NAMALWA (cell line): ENCODE measurements around the gene RUBCN.
"Not testable (repeated sequence)": the region's sequence is repeated elsewhere in the genome, so short reads cannot be mapped to it uniquely, and the experiment has no call there.

ENCODE experiments used
- DNase-seq: peaks from one replicate; pipeline ENCODE4 v3.0.0-alpha.2; 2015; ENCODE audit warnings: low spot score

RUBCN gene

GRCh38 chr3:197685546-197685945, 51.2 kb downstream of the RUBCN start:
- DNase-seq, result no peak

- no peak for DNase-seq
These were observed 53.5 kb downstream of the RUBCN start for GRCh38 chr3:197683191-197683590.

DNA sequence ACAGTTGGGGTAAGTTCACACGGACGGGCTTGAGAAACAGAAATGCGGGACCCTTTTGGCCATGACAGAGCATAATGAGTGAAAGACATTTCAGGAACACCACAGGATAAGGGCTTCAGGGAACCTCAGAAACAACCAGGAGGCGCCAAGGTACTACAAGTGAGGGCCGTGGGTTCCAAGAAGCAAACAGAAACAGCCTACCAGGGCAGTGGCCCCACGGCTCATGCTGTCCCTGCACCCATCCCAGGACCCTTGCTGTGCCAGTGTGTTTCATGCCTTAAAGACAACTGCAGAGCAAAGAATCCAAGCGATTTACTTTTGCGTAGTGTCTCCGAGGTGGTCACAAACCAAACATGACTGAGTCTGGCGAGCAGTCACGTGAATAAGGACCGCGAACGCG, 54.0 kb downstream of the RUBCN start:
- DNase-seq, result no peak

- no peak for DNase-seq
These were observed 55.7 kb downstream of the RUBCN start for GRCh38 chr3:197680955-197681521.

- DNase-seq, result no peak
These were observed 60.8 kb downstream of the RUBCN start for GRCh38 chr3:197675951-197676350.

GRCh38 chr3:197675563-197675860, 61.2 kb downstream of the RUBCN start:
- DNase-seq, result no peak

DNA sequence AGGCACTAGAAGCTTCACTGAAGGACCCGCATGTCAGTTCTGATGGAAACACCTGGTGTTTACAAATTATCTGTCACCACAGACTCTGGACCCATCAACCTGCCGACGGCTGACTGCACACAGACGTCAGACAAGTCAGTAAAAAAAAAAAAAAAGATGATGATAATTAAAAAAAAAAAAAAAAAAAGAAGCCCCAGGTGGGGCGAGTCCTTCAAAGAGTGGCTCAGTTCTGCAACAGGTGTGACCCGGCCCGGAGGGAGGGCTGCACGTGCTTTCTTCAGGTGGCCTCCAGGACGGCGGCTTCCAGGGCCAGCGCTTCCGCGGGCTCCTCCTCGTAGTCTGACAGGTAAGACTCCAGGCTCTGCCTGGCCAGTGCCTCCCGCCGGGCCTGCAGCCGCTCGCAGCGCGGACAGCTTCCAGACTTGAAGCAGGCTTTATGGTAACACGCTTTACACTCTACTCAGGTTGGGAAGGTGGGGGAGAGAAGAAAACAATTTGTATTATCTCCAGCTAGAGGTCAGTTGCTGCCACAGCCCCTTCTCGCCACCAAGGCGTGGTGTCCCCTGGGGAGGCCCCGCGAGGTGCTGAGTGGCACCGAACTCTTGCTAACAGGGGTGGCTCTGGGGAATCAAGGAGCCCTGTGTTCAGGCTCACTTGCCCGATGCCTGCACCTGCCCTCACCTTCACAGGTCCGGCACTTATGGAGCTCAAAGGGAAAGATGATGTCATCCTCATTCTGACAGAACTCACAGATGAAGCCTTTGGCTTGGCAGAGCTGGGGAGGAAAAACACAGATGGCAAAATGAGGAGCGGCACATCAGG, 61.8 kb downstream of the RUBCN start:
- DNase-seq, result peak; percentile 89

GRCh38 chr3:197673170-197673569, 63.5 kb downstream of the RUBCN start:
- DNase-seq, result no peak

GRCh38 chr3:197670361-197670760, 66.3 kb downstream of the RUBCN start:
- no peak for DNase-seq

- no peak for DNase-seq
These were observed 68.7 kb downstream of the RUBCN start for GRCh38 chr3:197667968-197668367.

DNA sequence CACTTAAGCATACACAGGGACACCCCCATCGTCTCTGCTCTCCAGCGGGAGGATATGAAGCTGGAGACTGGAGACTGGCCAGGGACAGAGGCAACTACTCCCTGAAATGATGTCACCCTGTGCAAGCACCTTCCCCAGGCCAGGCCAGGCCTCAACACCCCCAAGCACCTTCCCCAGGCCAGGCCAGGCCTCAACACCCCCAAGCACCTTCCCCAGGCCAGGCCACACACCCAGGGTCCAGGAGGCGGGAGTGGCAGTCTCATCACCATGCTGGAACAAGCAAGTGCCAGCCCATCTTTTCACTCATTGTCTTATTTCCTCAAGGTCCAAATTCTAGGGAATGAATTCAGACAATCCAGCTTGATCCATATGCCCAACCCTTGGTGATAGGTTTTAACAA, 69.4 kb downstream of the RUBCN start:
- DNase-seq, result not testable (repeated sequence)

GRCh38 chr3:197666221-197666842, 70.4 kb downstream of the RUBCN start:
- not testable (repeated sequence) for DNase-seq

GRCh38 chr3:197665549-197665948, 71.2 kb downstream of the RUBCN start:
- not testable (repeated sequence) for DNase-seq

DNA sequence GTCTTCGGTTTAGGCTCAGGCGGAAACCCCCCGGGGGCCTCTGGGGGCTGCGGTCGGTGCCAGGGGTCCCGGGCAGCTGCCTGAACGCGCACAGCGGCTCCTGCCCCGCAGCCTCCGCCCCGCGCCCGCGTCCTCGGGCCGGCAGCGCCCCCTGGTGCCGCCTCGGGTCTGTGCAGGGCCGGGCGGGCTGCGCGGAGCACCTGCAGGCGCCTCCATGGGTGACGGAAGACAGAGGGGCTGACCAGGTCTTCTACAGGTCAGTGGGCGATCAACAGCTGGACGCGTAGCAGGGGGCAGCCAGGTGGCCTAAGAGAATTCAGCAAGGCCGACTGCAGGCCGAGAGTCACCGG, 71.6 kb downstream of the RUBCN start:
- not testable (repeated sequence) for DNase-seq

GRCh38 chr3:197664414-197665141, 72.1 kb downstream of the RUBCN start:
- peak; percentile 67 for DNase-seq

GRCh38 chr3:197663367-197664140, 73.2 kb downstream of the RUBCN start:
- not testable (repeated sequence) for DNase-seq

DNA sequence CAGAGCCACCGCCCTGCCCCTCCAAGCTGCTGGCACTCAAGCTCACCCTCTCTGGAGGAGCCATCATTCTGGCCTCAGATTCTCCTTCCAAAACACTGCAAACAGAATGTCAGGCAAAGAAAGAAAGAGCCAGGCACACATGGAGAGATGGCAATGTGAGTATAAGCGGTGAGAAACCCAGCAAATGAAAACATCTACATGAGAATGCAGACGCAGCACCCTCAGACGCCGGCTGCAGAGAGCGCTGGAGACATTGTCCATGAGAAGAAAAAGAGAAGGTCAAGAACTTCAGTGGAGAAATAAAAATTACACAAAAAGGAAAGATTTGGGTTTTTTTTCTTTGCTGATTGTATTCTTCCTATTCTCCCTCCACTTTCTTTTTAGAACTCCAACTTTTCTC, 74.4 kb downstream of the RUBCN start:
- not testable (repeated sequence) for DNase-seq

DNA sequence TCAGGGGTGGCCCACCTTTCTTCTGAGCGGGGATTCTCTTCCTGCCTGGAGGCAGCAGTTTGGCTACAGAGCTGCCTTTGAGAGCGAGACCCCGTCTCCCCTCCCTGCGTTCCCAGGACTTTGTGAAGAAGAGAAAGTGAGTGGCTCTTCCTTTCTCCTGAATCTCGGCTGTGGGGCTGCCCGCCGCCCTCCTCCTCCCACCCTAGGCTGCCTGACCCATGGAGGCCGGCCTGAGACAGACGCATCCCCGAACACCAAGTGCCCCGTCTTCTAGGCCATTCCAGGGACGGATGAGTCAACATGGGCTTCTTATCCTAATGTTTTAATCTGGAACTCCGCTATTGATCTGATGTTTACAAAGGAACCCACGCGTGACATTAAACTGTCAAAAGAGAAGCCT, 74.8 kb downstream of the RUBCN start:
- not testable (repeated sequence) for DNase-seq

DNA sequence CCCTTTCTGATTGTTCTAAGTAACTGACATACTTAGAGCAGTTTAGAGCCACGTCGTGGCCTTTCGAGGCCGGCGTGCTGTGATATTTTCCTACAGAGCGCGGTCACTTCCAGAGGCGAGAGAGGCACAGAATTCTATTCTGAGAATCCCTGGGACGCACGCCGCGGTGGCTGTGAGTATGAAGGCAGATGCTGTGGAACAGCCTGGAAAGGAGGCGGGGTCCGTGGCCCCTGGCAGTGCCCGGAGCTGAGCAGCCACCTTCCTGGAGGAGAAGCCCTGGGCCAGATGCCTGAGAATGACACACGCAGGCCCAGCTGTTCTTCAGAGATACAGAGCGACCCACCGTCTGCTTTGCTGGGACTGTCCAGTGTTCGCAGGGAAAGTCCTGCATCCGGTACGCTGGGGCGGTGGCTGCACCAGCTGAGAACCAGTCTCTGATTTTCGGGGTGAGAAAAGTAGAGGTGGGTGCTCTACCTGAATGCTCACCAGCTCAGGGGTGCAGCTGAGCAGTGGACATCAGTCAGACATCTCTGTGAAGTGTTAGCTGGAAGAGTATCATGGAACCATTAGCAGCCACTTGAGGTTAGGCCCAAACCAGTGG, 75.4 kb downstream of the RUBCN start:
- not testable (repeated sequence) for DNase-seq

DNA sequence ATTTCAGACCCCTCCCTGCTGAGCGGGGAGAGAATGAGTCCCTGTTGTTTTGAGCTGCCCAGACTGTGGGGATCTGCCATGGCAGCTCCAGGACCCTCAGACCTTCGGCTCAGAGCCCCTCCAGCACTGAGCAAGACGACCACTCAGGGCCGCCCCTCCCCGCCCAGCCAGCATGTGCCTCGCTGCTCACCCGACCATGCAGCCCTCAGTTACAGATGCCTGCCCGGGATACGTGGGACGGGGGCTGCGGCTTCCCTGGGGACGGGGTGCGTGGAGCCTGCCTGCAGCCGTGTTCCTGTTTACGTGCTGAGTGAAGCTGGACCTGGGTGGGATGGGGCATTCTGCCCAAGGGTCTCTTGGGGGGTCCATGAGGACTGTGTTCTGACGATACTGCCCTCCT, 77.0 kb downstream of the RUBCN start:
- DNase-seq, result not testable (repeated sequence)

GRCh38 chr3:197659144-197659543, 77.6 kb downstream of the RUBCN start:
- DNase-seq, result not testable (repeated sequence)

- not testable (repeated sequence) for DNase-seq
These were observed 78.0 kb downstream of the RUBCN start for GRCh38 chr3:197658706-197659105.
